Nucleus accumbens (tissue), 56 donors: ENCODE data around the gene KHDC1.
A peak's percentile ranks its signal among the peaks of the same experiment; 100 is the strongest.
"Not testable (repeated sequence)": the region's sequence is repeated elsewhere in the genome, so short reads cannot be mapped to it uniquely, and the experiment has no call there.

Source experiments
- DNase-seq, 56 donors: peaks; one replicate each; lab custom pipeline; 2025; lab: John Stamatoyannopoulos, UW

KHDC1 gene, protein sequence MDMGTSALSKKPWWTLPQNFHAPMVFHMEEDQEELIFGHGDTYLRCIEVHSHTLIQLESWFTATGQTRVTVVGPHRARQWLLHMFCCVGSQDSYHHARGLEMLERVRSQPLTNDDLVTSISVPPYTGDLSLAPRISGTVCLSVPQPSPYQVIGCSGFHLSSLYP

DNA sequence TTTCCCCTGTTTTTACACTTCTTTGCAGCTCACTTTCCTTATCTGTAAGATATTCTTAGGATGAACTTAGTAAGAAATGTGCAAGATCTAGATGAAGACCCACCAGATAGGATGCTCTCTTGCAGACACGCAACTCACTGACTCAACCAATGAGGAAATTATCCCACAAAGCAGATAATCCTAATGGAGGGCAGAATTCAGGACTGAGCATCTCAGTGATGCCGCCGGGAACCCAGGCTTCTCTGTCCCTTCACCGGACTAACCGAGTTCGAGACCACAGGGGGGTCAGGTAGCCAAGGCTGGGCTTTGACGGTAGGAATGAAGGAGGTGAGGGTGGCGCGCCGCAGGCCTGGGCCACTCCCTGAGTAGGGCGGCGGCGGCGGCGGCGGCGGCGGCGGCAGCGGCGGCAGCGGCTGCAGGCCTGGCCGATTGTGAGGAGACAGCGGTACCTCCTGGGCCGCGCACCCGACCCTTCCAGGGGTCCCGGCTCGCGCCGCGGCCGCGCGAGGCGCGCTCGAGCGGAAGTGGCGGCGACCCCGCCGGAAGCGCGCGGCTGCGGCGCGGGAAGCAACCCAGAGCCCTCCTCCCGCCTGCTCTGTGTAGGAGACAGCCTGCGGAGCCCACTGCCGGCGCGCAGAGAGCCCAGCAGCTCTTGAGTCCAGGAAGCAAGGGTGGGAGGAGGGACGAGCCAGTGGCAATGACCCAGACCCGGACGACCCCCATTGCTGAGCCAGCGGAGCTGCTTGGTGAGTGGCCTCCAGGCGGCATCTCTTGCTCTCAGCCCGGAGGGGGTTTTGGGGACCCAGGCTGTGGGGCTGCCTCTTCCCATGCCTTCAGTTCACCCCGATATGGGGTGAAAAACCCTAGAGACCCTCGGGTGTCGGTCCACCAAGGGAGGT is at the start of gene KHDC1:
Gene KHDC1, minus strand, starts transcription at position 526 of the 899 bp plus-strand sequence. CDS start 20,679 bp downstream, outside the sequence.
- peak in 51 of 56 donors; percentile 10 to 70 (median 43) for DNase-seq

DNA sequence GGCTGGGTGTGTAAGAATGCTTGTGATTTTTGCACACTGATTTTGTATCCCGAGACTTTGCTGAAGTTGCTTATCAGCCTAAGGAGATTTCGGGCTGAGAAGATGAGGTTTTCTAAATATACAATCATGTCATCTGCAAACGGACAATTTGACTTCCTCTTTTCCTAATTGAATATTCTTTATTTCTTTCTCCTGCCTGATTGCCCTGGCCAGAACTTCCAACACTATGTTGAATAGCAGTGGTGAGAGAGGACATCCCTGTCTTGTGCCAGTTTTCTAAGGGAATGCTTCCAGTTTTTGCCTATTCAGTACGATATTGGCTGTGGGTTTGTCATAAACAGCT is 47.5 kb upstream of the KHDC1 start:
- not testable (repeated sequence) for DNase-seq

- DNase-seq: peak in 35 of 56 donors; percentile 7 to 72 (median 44)
These were observed 46.9 kb upstream of the KHDC1 start for GRCh38 chr6:73309785-73310502.

GRCh38 chr6:73309535-73309784 is 46.5 kb upstream of the KHDC1 start:
- DNase-seq: peak in 2 of 56 donors; percentile 35 to 40

- DNase-seq: no peak
These were observed 45.9 kb upstream of the KHDC1 start for GRCh38 chr6:73308712-73309534.

DNA sequence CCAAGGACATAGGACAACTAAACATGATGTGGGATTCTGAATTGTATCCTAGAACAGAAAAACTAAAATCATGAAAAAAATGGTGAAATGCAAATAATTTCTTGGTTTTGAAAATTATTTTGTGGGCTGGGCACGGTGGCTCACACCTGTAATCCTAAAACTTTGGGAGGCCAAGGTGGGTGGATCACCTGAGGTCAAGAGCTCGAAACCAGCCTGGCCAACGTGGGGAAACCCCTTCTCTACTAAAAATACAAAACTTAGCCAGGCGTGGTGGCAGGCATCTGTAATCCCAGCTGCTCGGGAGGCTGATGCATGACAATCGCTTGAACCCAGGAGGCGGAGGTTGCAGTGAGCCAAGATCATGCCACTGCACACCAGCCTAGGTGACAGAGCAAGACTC is 40.8 kb upstream of the KHDC1 start:
- not testable (repeated sequence) for DNase-seq

DNA sequence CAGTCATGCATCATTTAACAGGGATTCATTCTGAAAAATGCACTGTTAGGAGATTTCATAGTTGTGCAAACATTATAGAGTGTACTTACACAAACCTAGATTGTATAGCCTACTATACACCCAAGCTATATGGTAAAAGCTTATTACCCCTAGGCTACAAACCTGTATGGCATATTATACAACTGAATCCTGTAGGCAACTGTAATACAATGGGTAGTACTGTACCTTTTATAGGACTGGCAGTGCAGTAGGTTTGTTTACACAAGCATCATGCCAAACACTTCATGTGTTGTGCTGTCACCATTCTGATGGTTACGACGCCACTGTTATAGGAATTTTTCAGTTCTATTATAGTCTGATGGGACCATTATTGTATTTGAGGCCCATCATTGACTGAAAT is 39.3 kb upstream of the KHDC1 start:
- DNase-seq: no peak

GRCh38 chr6:73299151-73299971 is 36.4 kb upstream of the KHDC1 start:
- DNase-seq: peak in 9 of 56 donors; percentile 2 to 72 (median 18)

DNA sequence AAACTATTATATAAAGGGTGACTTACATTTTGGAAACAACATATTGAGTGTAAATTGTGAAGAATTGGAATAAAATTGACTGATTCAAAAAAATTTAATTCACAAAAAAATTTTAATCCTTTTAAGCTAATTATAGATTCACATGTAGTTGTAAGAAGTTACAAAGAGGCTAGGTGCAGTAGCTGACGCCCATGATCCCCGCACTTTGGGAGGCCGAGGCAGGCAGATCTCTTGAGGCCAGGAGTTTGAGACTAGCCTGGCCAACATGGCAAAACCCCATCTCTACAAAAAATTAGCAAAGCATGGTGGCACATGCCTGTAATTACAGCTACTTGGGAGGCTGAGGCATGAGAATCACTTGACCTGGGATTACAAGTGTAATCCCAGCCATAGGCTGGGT is 30.3 kb upstream of the KHDC1 start:
- DNase-seq: no peak

GRCh38 chr6:73290435-73290834 is 27.4 kb upstream of the KHDC1 start:
- no peak for DNase-seq

DNA sequence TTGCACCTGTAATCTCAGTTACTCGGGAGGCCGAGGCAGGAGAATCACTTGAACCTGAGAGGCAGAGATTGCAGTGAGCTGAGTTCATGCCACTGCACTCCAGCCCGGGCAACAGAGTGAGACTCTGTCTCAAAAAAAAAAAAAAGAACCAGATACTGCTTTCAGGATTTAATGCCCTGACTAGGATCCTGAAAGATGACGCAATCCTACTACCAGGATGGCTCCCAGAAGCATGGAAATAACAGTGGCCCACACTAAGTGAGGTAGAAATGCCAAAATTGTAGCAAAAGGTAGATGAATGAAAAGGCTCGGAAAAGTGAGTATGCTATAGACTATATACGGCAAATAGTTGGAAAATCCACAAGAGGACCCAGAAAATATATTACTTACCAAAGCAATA is 23.8 kb upstream of the KHDC1 start:
- DNase-seq: no peak

DNA sequence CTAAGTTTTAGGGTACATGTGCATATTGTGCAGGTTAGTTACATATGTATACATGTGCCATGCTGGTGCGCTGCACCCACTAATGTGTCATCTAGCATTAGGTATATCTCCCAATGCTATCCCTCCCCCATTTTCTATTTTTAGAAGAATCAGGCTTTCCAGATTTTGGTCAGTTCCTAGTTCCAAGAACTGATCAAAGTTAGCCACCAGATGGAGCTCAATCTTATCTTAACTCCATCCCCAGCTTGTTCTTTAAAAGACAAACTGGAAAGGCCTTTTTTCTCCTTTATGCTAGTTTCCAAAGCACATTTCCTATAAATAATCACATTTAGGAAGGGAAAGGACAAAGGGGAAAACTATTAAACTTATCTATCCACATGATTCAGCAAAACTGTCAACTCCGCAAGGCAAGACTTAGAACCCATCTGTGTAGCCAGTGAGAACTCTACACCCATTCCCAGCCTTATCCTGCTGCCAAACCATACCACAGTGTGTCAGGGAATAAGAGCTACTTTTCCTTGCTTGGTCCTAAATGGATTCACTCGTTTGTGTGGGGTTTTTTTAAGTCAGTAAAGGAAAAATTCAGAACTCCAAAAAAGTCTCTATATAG is 22.8 kb upstream of the KHDC1 start:
- DNase-seq: no peak

- no peak for DNase-seq
These were observed 19.9 kb upstream of the KHDC1 start for GRCh38 chr6:73282871-73283270.

- not testable (repeated sequence) for DNase-seq
These were observed 18.7 kb upstream of the KHDC1 start for GRCh38 chr6:73281684-73282083.

DNA sequence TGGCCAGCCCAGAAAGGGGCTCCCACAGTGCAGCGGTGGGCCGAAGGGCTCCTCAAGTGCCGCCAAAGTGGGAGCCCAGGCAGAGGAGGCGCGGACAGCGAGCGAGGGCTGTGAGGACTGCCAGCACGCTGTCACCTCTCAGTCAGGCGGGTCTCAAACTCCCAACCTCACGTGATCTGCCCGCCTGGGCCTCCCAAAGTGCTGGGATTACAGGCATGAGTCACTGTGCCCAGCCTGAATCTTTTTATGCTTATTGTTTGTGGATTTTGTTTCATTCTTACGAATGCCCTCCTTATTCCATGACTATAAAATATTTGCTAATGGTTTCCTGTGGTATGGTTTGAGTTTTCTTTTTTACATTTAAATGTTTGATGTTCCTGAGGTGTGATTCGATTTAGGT is 6.3 kb upstream of the KHDC1 start:
- not testable (repeated sequence) for DNase-seq

GRCh38 chr6:73268896-73269295 is 5.9 kb upstream of the KHDC1 start:
- not testable (repeated sequence) for DNase-seq

DNA sequence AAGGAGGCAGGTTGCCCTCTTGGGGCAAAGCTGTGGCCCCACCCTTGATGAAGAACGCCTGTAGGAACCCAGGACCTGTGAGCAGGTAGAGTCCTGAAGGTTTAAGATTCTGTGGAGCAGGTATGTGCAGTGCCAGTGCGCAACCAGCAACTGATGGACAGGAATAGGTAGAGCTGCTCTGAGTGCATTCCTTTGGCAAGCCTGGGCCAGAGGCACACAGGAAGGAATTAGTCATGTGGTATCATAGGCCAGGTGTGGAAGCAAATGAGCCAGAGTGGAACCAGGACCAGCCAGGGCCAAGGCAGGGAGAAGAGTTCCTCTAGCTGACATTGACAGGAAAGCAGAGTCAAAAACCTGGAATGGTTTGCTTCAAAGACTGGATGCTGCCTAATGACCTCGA is 1.4 kb upstream of the KHDC1 start:
- DNase-seq: no peak

DNA sequence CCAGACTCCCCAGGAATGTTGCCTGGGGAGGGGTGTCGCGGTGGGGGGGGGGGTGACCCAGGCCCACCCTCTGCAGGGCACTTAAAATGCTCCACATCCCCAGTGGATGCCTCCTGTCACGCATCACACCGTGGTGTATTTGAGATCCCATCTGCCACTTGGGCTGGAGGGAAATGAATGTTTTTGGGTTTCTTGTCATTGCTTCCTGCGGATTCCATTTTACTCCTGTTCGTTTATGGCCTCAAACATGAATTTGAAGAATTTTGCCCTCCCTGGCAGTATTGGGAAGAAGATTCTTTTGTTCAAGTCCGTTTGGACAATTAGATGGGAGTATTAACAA is 544 bp upstream of the KHDC1 start:
- peak in 2 of 56 donors; percentile 26 to 40 for DNase-seq

GRCh38 chr6:73258721-73259120 is 4.3 kb downstream of the KHDC1 start:
- DNase-seq: no peak

- DNase-seq: not testable (repeated sequence)
These were observed 8.7 kb downstream of the KHDC1 start for GRCh38 chr6:73254323-73254722.
